K562 (cell line): Measurements from ENCODE around the gene PSMD10. TPM values are rescaled to one million over a fixed set of nuclear protein-coding genes. Genes with fewer than 3 reads are reported as not detected.

ENCODE experiments used
- CCAR2 ChIP-seq: fragments of 200-400 bp; formaldehyde crosslinking; IDR thresholded peaks from 2 replicates; pipeline ENCODE4 v1.6.1; 2017; ENCODE audit warnings: mild to moderate bottlenecking, low read depth, low read length
- FOXA3 ChIP-seq, 2 experiments: fragments of 450-650 bp in 1 of 2; sonication (generic) in 1 of 2; formaldehyde crosslinking; IDR thresholded peaks in 1 of 2; conservative IDR thresholded peaks in 1 of 2; 2 replicates each; pipeline versions ENCODE4 v1.4.0 to v1.8.0; 2020 to 2022; ENCODE audit warnings: mild to moderate bottlenecking in 2 of 2, missing genetic modification reagents in 1 of 2
- HMBOX1 ChIP-seq: sonication (generic); IDR thresholded peaks from 2 replicates; pipeline ENCODE4 v1.6.1; 2016
- MAFG ChIP-seq: fragments of 450-650 bp; conservative IDR thresholded peaks from 2 replicates; pipeline ENCODE4 v1.6.1; 2016; ENCODE audit warnings: missing genetic modification characterization, missing compliant biosample characterization
- PRDM10 ChIP-seq: fragments of 450-650 bp; IDR thresholded peaks from 2 replicates; pipeline ENCODE4 v1.6.1; 2018; ENCODE audit not compliant: partially characterized antibody
- RNF219 ChIP-seq: fragments of 250-450 bp; sonication (Bioruptor Pico); IDR thresholded peaks from 2 replicates; pipeline ENCODE4 v1.5.0; 2022; ENCODE audit warnings: mild to moderate bottlenecking
- SMARCE1 ChIP-seq: fragments of 450-650 bp; IDR thresholded peaks from 2 replicates; pipeline ENCODE4 v1.7.1; 2016; ENCODE audit warnings: mild to moderate bottlenecking
- SREBF1 ChIP-seq: fragments of 150-350 bp; IDR thresholded peaks from 2 replicates; pipeline ENCODE4 v1.6.1; 2014; ENCODE audit warnings: antibody characterized with exemption, low read depth, low read length, borderline replicate concordance
- ZBTB40 ChIP-seq, 2 experiments: fragments of 450-650 bp in 1 of 2; sonication (generic) in 1 of 2; formaldehyde crosslinking in 1 of 2; IDR thresholded peaks; 2 replicates each; pipeline versions ENCODE4 v1.7.1 to v1.9.0; 2016 to 2022; ENCODE audit warnings: inconsistent platforms in 1 of 2, mild to moderate bottlenecking in 1 of 2, missing genetic modification reagents in 1 of 2
- polyA plus RNA-seq, 8 experiments: library from polyadenylated mRNA; depleted of rRNA in 4 of 8; stranded (reverse) in 5 of 8; unstranded in 3 of 8; fragments of >200 nt; fragmentation: Nextera tagmentation in 2 of 8; fragmentation: Illumina TruSeq in 1 of 8; extraction: Ambion mirVana in 2 of 8; extraction: Trizol in 1 of 8; gene quantifications; 2 replicates each; pipeline versions ENCODE4 v1.2.1 to v1.2.3, GENCODE V29; 2011 to 2014; ENCODE audit warnings: inconsistent platforms in 1 of 8, missing spikeins in 1 of 8
- total RNA-seq, 7 experiments: library from RNA; depleted of rRNA in 6 of 7; stranded (reverse); fragments of >200 nt in 6 of 7; fragmentation: Illumina TruSeq in 2 of 7; extraction: Trizol in 2 of 7; gene quantifications; 2 replicates each; pipeline versions ENCODE4 v1.2.1 to v1.2.3, GENCODE V29; 2011 to 2021; ENCODE audit warnings: low replicate concordance in 1 of 7

The PSMD10 gene
- total and polyA plus RNA-seq, 9 of the 15 experiments (the other 6 are each of a cell fraction or from before 2014, with no cell fraction given) = 47.8 to 163 (median 70.4) TPM

- TF ChIP-seq RNF219 (CRISPR knock-in tag) (no peak), ZBTB40 (IDR thresholded peaks at IDR 0.05) (no peak), ZBTB40 (CRISPR knock-in tag; IDR thresholded peaks at IDR 0.05) (no peak), MAFG (peak; percentile 59), CCAR2 (no peak), FOXA3 (CRISPR knock-in tag; conservative IDR thresholded peaks at IDR 0.05 in 1 of 2, IDR thresholded peaks at IDR 0.05 in 1 of 2) (0 out of 4 replicates have a peak, but pooled peaks of 1 of the 2 experiments have one; percentile 26), HMBOX1 (peak; percentile 100), SMARCE1 (peak; percentile 49; the same call in 1 of the 2 replicates), PRDM10 (peak; percentile 18), SREBF1 (no peak)
These were observed 54.9 kb downstream of the PSMD10 start (continued) for GRCh38 chrX:108036298-108036973.
